OCI-LY1 (cell line): Measurements from ENCODE around the gene BACE2.

ENCODE experiments used
- H2AFZ ChIP-seq: fragments of 200-600 bp; sonication (generic), shearing (Covaris generic); 2 replicates; pipeline ENCODE4 v1.6.0; 2014; ENCODE audit warnings: antibody characterized with exemption, mild to moderate bottlenecking, low read length
- H3F3A ChIP-seq: fragments of 200-600 bp; sonication (generic), shearing (Covaris generic); 2 replicates; pipeline ENCODE4 v1.6.0; 2014; ENCODE audit warnings: mild to moderate bottlenecking, antibody characterized with exemption, low read length, moderate library complexity; ENCODE audit not compliant: insufficient read depth
- H3K27ac ChIP-seq: fragments of 200-600 bp; sonication (generic); 2 replicates; pipeline ENCODE4 v1.5.1; 2014; ENCODE audit warnings: low read length, mixed run types, mild to moderate bottlenecking, low read depth; ENCODE audit not compliant: poor library complexity, severe bottlenecking
- H3K27me3 ChIP-seq: fragments of 200-600 bp; sonication (generic); 2 replicates; pipeline ENCODE4 v1.6.0; 2014; ENCODE audit warnings: antibody characterized with exemption, mild to moderate bottlenecking, low read length, moderate library complexity; ENCODE audit not compliant: insufficient read depth
- H3K36me3 ChIP-seq: fragments of 200-600 bp; sonication (generic); 2 replicates; pipeline ENCODE4 v1.6.1; 2014; ENCODE audit warnings: mild to moderate bottlenecking, antibody characterized with exemption, low read length, moderate library complexity, mixed read lengths; ENCODE audit not compliant: insufficient read depth
- H3K4me1 ChIP-seq: fragments of 200-600 bp; sonication (generic); 2 replicates; pipeline ENCODE4 v1.5.1; 2014; ENCODE audit warnings: mild to moderate bottlenecking, low read length, moderate library complexity; ENCODE audit not compliant: insufficient read depth, severe bottlenecking
- H3K4me2 ChIP-seq: fragments of 200-600 bp; sonication (generic), shearing (Covaris generic); 2 replicates; pipeline ENCODE4 v1.6.1; 2014; ENCODE audit warnings: low read length
- H3K4me3 ChIP-seq: fragments of 200-600 bp; sonication (generic); 2 replicates; pipeline ENCODE4 v1.5.1; 2014; ENCODE audit warnings: low read length, low read depth, mild to moderate bottlenecking, mixed read lengths; ENCODE audit not compliant: poor library complexity, severe bottlenecking
- H3K79me2 ChIP-seq: fragments of 200-600 bp; shearing (Covaris generic); 2 replicates; pipeline ENCODE4 v1.6.1; 2016; ENCODE audit warnings: mixed run types, low read length, mixed read lengths; ENCODE audit not compliant: insufficient read depth
- H3K9ac ChIP-seq: fragments of 200-600 bp; sonication (generic), shearing (Covaris generic); 2 replicates; pipeline ENCODE4 v1.6.1; 2014; ENCODE audit warnings: mild to moderate bottlenecking, low read length, mixed read lengths
- H3K9me2 ChIP-seq: fragments of 200-600 bp; sonication (generic), shearing (Covaris generic); 2 replicates; pipeline ENCODE4 v1.6.1; 2014; ENCODE audit warnings: low read depth, mild to moderate bottlenecking, low read length, mixed read lengths
- H3K9me3 ChIP-seq: fragments of 200-600 bp; shearing (Covaris generic); 2 replicates; pipeline ENCODE4 v1.6.1; 2014; ENCODE audit warnings: low read length, mixed read lengths
- H4K20me1 ChIP-seq: fragments of 200-600 bp; sonication (generic), shearing (Covaris generic); 2 replicates; pipeline ENCODE4 v1.6.0; 2016; ENCODE audit warnings: mild to moderate bottlenecking, low read length; ENCODE audit not compliant: insufficient read depth
- CTCF ChIP-seq: fragments of 200-600 bp; sonication (generic), shearing (Covaris generic); IDR thresholded peaks from 2 replicates; pipeline ENCODE4 v1.5.1; 2017; ENCODE audit warnings: mild to moderate bottlenecking, antibody characterized with exemption, low read length, moderate library complexity, mixed read lengths
- EZH2 ChIP-seq: fragments of 200-600 bp; sonication (generic), shearing (Covaris generic); IDR thresholded peaks from 2 replicates; pipeline ENCODE4 v1.8.0; 2017; ENCODE audit warnings: borderline replicate concordance, mixed run types, mild to moderate bottlenecking, antibody characterized with exemption, low read length, moderate library complexity, mixed read lengths

The BACE2 gene

DNA sequence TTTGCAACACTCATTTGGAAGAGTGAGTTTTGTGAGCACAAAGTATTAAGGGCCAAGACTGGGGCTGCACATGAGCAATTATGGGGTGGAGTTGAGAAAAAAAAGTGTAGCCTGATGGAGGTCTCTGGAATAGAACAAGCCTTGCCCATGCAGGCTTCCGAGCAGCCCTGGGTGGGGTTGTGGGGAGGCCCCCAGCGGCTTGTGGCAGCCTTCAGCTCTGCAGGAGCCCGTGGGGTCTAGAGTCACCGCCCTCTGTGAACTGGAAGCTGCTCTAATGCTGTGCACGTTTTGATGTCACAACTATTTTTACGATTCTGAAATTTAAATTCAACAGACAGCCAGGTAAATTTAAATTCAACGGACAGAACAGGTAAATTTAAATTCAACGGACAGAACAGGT, 58.9 kb downstream of the BACE2 start:
- Histone ChIP-seq H3K27ac (no peak overlapping the region), H3K4me2 (no peak overlapping the region), H4K20me1 (no peaks in the 10 kb centered on the region), H3K9ac (no peak overlapping the region), H3K9me2 (no peaks in the 10 kb centered on the region), H3K4me3 (no peak overlapping the region), H3K4me1 (no peaks in the 10 kb centered on the region), H3K79me2 (no peaks in the 10 kb centered on the region), H3K27me3 (no peaks in the 10 kb centered on the region; the same call in 1 of the 2 replicates), H3K9me3 (no peaks in the 10 kb centered on the region), H3F3A (no peaks in the 10 kb centered on the region), H2AFZ (no peak overlapping the region), H3K36me3 (no peaks in the 10 kb centered on the region)
- TF ChIP-seq CTCF: no peak
- TF ChIP-seq EZH2: no peak

- Histone ChIP-seq H3K4me2 (no peak overlapping the region), H3K9me3 (no peaks in the 10 kb centered on the region), H3K9ac (no peak overlapping the region), H3K4me1 (no peaks in the 10 kb centered on the region), H3K79me2 (no peaks in the 10 kb centered on the region), H3K9me2 (no peaks in the 10 kb centered on the region), H3F3A (no peaks in the 10 kb centered on the region), H3K4me3 (no peak overlapping the region), H3K27ac (no peak overlapping the region), H2AFZ (no peak overlapping the region), H3K36me3 (no peaks in the 10 kb centered on the region), H4K20me1 (no peaks in the 10 kb centered on the region), H3K27me3 (no peaks in the 10 kb centered on the region; the same call in 1 of the 2 replicates)
- TF ChIP-seq EZH2: no peak
- no peak for TF ChIP-seq CTCF
These were observed 59.5 kb downstream of the BACE2 start for GRCh38 chr21:41227357-41228005.

GRCh38 chr21:41228006-41228370, 60.0 kb downstream of the BACE2 start:
- Histone ChIP-seq H3K27me3 (no peaks in the 10 kb centered on the region; the same call in 1 of the 2 replicates), H3K9me2 (no peaks in the 10 kb centered on the region), H3K79me2 (no peaks in the 10 kb centered on the region), H3F3A (no peaks in the 10 kb centered on the region), H4K20me1 (no peaks in the 10 kb centered on the region), H3K9ac (no peak overlapping the region), H3K4me1 (no peaks in the 10 kb centered on the region), H3K9me3 (no peaks in the 10 kb centered on the region), H2AFZ (no peak overlapping the region), H3K36me3 (no peaks in the 10 kb centered on the region), H3K4me2 (no peak overlapping the region), H3K4me3 (no peak overlapping the region), H3K27ac (no peak overlapping the region)
- TF ChIP-seq EZH2 (no peak), CTCF (no peak)
